ENCODE data around the gene NUPR1.

The NUPR1 gene

GRCh38 chr16:28569021-28569420 lies 30.2 kb upstream of the NUPR1 start:
- TF ChIP-seq FOXM1 (IDR thresholded peaks at IDR 0.05; ENCODE audit: borderline replicate concordance, low read depth) (no peak), CREB1 (IDR thresholded peaks at IDR 0.05; ENCODE audit: low read depth) (no peak), TCF12 (IDR thresholded peaks at IDR 0.05; ENCODE audit: low read depth) (no peak), TEAD4 (IDR thresholded peaks at IDR 0.05) (no peak), RAD21 (IDR thresholded peaks at IDR 0.05; ENCODE audit: low read depth) (no peak), YY1 (IDR thresholded peaks at IDR 0.05; ENCODE audit: low read depth) (no peak), TAF1 (IDR thresholded peaks at IDR 0.05; ENCODE audit: low read depth) (no peak), EP300 (IDR thresholded peaks at IDR 0.05; ENCODE audit: borderline replicate concordance) (no peak), MAX (IDR thresholded peaks at IDR 0.05) (no peak), NFIC (IDR thresholded peaks at IDR 0.05) (no peak), REST (IDR thresholded peaks at IDR 0.05; ENCODE audit: low read depth) (no peak), CEBPB (IDR thresholded peaks at IDR 0.05) (no peak), USF1 (IDR thresholded peaks at IDR 0.05) (no peak), EGR1 (IDR thresholded peaks at IDR 0.05) (no peak), ZBTB7A (IDR thresholded peaks at IDR 0.05; ENCODE audit: low read depth) (no peak)

GRCh38 chr16:28567292-28567691 lies 28.5 kb upstream of the NUPR1 start:
- TF ChIP-seq EGR1 (IDR thresholded peaks at IDR 0.05) (no peak), ZBTB7A (IDR thresholded peaks at IDR 0.05; ENCODE audit: low read depth) (no peak), TAF1 (IDR thresholded peaks at IDR 0.05; ENCODE audit: low read depth) (no peak), YY1 (IDR thresholded peaks at IDR 0.05; ENCODE audit: low read depth) (no peak)

GRCh38 chr16:28563218-28563617 lies 24.4 kb upstream of the NUPR1 start:
- no peak for TF ChIP-seq CEBPB (IDR thresholded peaks at IDR 0.05)
- TF ChIP-seq TEAD4 (IDR thresholded peaks at IDR 0.05), result no peak

- TF ChIP-seq EP300 (IDR thresholded peaks at IDR 0.05; ENCODE audit: borderline replicate concordance) (no peak), RAD21 (IDR thresholded peaks at IDR 0.05; ENCODE audit: low read depth) (no peak), CREB1 (IDR thresholded peaks at IDR 0.05; ENCODE audit: low read depth) (no peak), TEAD4 (IDR thresholded peaks at IDR 0.05) (no peak), EGR1 (IDR thresholded peaks at IDR 0.05) (no peak), YY1 (IDR thresholded peaks at IDR 0.05; ENCODE audit: low read depth) (no peak), MAX (IDR thresholded peaks at IDR 0.05) (no peak), ZBTB7A (IDR thresholded peaks at IDR 0.05; ENCODE audit: low read depth) (no peak), NFIC (IDR thresholded peaks at IDR 0.05) (no peak)
Measured at GRCh38 chr16:28562199-28562598, 23.4 kb upstream of the NUPR1 start.

- no peak for TF ChIP-seq NFIC (IDR thresholded peaks at IDR 0.05)
- TF ChIP-seq EP300 (IDR thresholded peaks at IDR 0.05; ENCODE audit: borderline replicate concordance), result no peak
- TF ChIP-seq RAD21 (IDR thresholded peaks at IDR 0.05; ENCODE audit: low read depth), result no peak
- TF ChIP-seq CREB1 (IDR thresholded peaks at IDR 0.05; ENCODE audit: low read depth), result no peak
- TF ChIP-seq ZBTB7A (IDR thresholded peaks at IDR 0.05; ENCODE audit: low read depth), result no peak
- no peak for TF ChIP-seq USF1 (IDR thresholded peaks at IDR 0.05)
- no peak for TF ChIP-seq TEAD4 (IDR thresholded peaks at IDR 0.05)
- no peak for TF ChIP-seq TAF1 (IDR thresholded peaks at IDR 0.05; ENCODE audit: low read depth)
- TF ChIP-seq EGR1 (IDR thresholded peaks at IDR 0.05), result no peak
- no peak for TF ChIP-seq REST (IDR thresholded peaks at IDR 0.05; ENCODE audit: low read depth)
- TF ChIP-seq FOXM1 (IDR thresholded peaks at IDR 0.05; ENCODE audit: borderline replicate concordance, low read depth), result no peak
- no peak for TF ChIP-seq YY1 (IDR thresholded peaks at IDR 0.05; ENCODE audit: low read depth)
- TF ChIP-seq TCF12 (IDR thresholded peaks at IDR 0.05; ENCODE audit: low read depth), result no peak
- no peak for TF ChIP-seq MAX (IDR thresholded peaks at IDR 0.05)
- TF ChIP-seq CEBPB (IDR thresholded peaks at IDR 0.05), result no peak
Measured at GRCh38 chr16:28561557-28562187, 22.9 kb upstream of the NUPR1 start.

- no peak for TF ChIP-seq TEAD4 (IDR thresholded peaks at IDR 0.05)
- no peak for TF ChIP-seq USF1 (IDR thresholded peaks at IDR 0.05)
- TF ChIP-seq EGR1 (IDR thresholded peaks at IDR 0.05), result no peak
- no peak for TF ChIP-seq ZBTB7A (IDR thresholded peaks at IDR 0.05; ENCODE audit: low read depth)
- TF ChIP-seq MAX (IDR thresholded peaks at IDR 0.05), result no peak
- no peak for TF ChIP-seq RAD21 (IDR thresholded peaks at IDR 0.05; ENCODE audit: low read depth)
- TF ChIP-seq REST (IDR thresholded peaks at IDR 0.05; ENCODE audit: low read depth), result no peak
- TF ChIP-seq YY1 (IDR thresholded peaks at IDR 0.05; ENCODE audit: low read depth), result no peak
- TF ChIP-seq TCF12 (IDR thresholded peaks at IDR 0.05; ENCODE audit: low read depth), result no peak
- no peak for TF ChIP-seq EP300 (IDR thresholded peaks at IDR 0.05; ENCODE audit: borderline replicate concordance)
- no peak for TF ChIP-seq NFIC (IDR thresholded peaks at IDR 0.05)
Measured at GRCh38 chr16:28558456-28558855, 19.7 kb upstream of the NUPR1 start.
